Thymus (tissue), 11 donors: ENCODE measurements around the gene BIRC5. TPM values are rescaled to one million over a fixed set of nuclear protein-coding genes. Genes with fewer than 3 reads are reported as not detected.

Experiments
- DNase-seq, 9 donors: peaks; one replicate each; pipeline ENCODE4 v3.0.0-alpha.2; 2013; ENCODE audit warnings: low spot score in 9 of 9, low read depth in 6 of 9, missing footprints in 1 of 9
- H3K27ac ChIP-seq, 2 donors: one replicate each; pipeline ENCODE4 v1.5.1; 2013; ENCODE audit warnings: control low read depth in 1 of 2, low read depth in 1 of 2, low read length in 1 of 2, mild to moderate bottlenecking in 1 of 2, moderate library complexity in 1 of 2
- H3K27me3 ChIP-seq, 2 donors: one replicate each; pipeline ENCODE4 v1.5.1; 2013; ENCODE audit warnings: low read length in 1 of 2; ENCODE audit not compliant: control insufficient read depth in 2 of 2, insufficient read depth in 1 of 2
- H3K36me3 ChIP-seq, 2 donors: one replicate each; pipeline ENCODE4 v1.5.1; 2013; ENCODE audit warnings: low read length in 1 of 2, mild to moderate bottlenecking in 1 of 2, moderate library complexity in 1 of 2; ENCODE audit not compliant: control insufficient read depth in 2 of 2, insufficient read depth in 2 of 2
- H3K4me1 ChIP-seq, 2 donors: one replicate each; pipeline ENCODE4 v1.5.1; 2013; ENCODE audit warnings: low read length in 2 of 2; ENCODE audit not compliant: control insufficient read depth in 2 of 2, insufficient read depth in 2 of 2
- H3K4me3 ChIP-seq, 2 donors: one replicate each; pipeline ENCODE4 v1.5.1; 2013; ENCODE audit warnings: low read length in 2 of 2, control low read depth in 1 of 2, mild to moderate bottlenecking in 1 of 2
- H3K9me3 ChIP-seq, 2 donors: one replicate each; pipeline ENCODE4 v1.5.1; 2013; ENCODE audit warnings: low read length in 1 of 2, mild to moderate bottlenecking in 1 of 2; ENCODE audit not compliant: control insufficient read depth in 2 of 2, insufficient read depth in 1 of 2
- WGBS: extraction: QIAGEN DNeasy Blood & Tissue Kit; methylation state at CpG from one replicate; pipeline ENCODE4 v1.1.7; 2013; 5-methylcytosine and 5-hydroxymethylcytosine counted together
- polyA plus RNA-seq: library from polyadenylated mRNA; stranded (reverse); fragments of 200-250 nt; gene quantifications from one replicate; pipeline ENCODE4 v1.2.3, GENCODE V29; 2013
- total RNA-seq: library from RNA; stranded (reverse); fragments of 120-200 nt; gene quantifications from one replicate; pipeline ENCODE4 v1.2.4, GENCODE V29; 2013
- donor health status: healthy.

The BIRC5 gene
- total and polyA plus RNA-seq, 2 donors, result 6.8 to 53.2 TPM

- no peak for DNase-seq
- WGBS, result 96% methylated on average over 9 of the region's 9 CpGs
- H3K4me3 ChIP-seq, result no peak overlapping the region
- H3K36me3 ChIP-seq, result peaks cover 10 to 11% of the 10 kb centered on the region in 2 donors
- H3K9me3 ChIP-seq, result peaks cover 0 to 5% of the 10 kb centered on the region in 2 donors
- no peaks in the 10 kb centered on the region for H3K4me1 ChIP-seq
- no peak overlapping the region for H3K27ac ChIP-seq
- H3K27me3 ChIP-seq, result no peaks in the 10 kb centered on the region
Observed at GRCh38 chr17:78197147-78197832, 16.8 kb upstream of the BIRC5 start.

GRCh38 chr17:78200451-78200850, 13.6 kb upstream of the BIRC5 start:
- H3K4me1 ChIP-seq, result no peaks in the 10 kb centered on the region
- H3K9me3 ChIP-seq, result peaks cover 0 to 5% of the 10 kb centered on the region in 2 donors
- H3K27ac ChIP-seq, result no peak overlapping the region
- DNase-seq, result no peak
- H3K27me3 ChIP-seq, result no peaks in the 10 kb centered on the region
- no peak overlapping the region for H3K4me3 ChIP-seq
- WGBS, result 98% methylated on average over 6 of the region's 6 CpGs
- H3K36me3 ChIP-seq, result peaks cover 13 to 16% of the 10 kb centered on the region in 2 donors

- peaks cover 1 to 5% of the 10 kb centered on the region in 2 donors for H3K9me3 ChIP-seq
- 97% methylated on average over 8 of the region's 8 CpGs for WGBS
- H3K27me3 ChIP-seq, result no peaks in the 10 kb centered on the region
- H3K36me3 ChIP-seq, result peaks cover 15 to 16% of the 10 kb centered on the region in 2 donors
- no peak overlapping the region for H3K4me3 ChIP-seq
- no peak for DNase-seq
- H3K27ac ChIP-seq, result no peak overlapping the region
- H3K4me1 ChIP-seq, result no peaks in the 10 kb centered on the region
Observed at GRCh38 chr17:78202666-78203065, 11.4 kb upstream of the BIRC5 start.

- Histone ChIP-seq H3K36me3 (peaks cover 10 to 15% of the 10 kb centered on the region in 2 donors), H3K4me3 (no peak overlapping the region), H3K27ac (no peak overlapping the region), H3K9me3 (peaks cover 0 to 1% of the 10 kb centered on the region in 2 donors), H3K4me1 (no peaks in the 10 kb centered on the region), H3K27me3 (no peaks in the 10 kb centered on the region)
- WGBS, result 98% methylated on average over 22 of the region's 22 CpGs
- no peak for DNase-seq
Observed at GRCh38 chr17:78204387-78205123, 9.5 kb upstream of the BIRC5 start.

GRCh38 chr17:78205124-78205775, 8.8 kb upstream of the BIRC5 start:
- Histone ChIP-seq H3K4me1 (no peaks in the 10 kb centered on the region), H3K27me3 (no peaks in the 10 kb centered on the region), H3K27ac (no peak overlapping the region), H3K9me3 (peaks cover 0 to 1% of the 10 kb centered on the region in 2 donors), H3K36me3 (peaks cover 9 to 15% of the 10 kb centered on the region in 2 donors), H3K4me3 (no peak overlapping the region)
- WGBS, result 98% methylated on average over 17 of the region's 17 CpGs
- no peak for DNase-seq

- Histone ChIP-seq H3K9me3 (peaks cover 0 to 1% of the 10 kb centered on the region in 2 donors), H3K4me3 (no peak overlapping the region), H3K27ac (no peak overlapping the region), H3K36me3 (peaks cover 9 to 15% of the 10 kb centered on the region in 2 donors), H3K4me1 (no peaks in the 10 kb centered on the region), H3K27me3 (no peaks in the 10 kb centered on the region)
- DNase-seq, result no peak
- WGBS, result 88% methylated on average over 7 of the region's 7 CpGs
Observed at GRCh38 chr17:78206298-78206697, 7.8 kb upstream of the BIRC5 start.

GRCh38 chr17:78208486-78208885, 5.6 kb upstream of the BIRC5 start:
- Histone ChIP-seq H3K27ac (no peak overlapping the region), H3K4me1 (no peaks in the 10 kb centered on the region), H3K27me3 (no peaks in the 10 kb centered on the region), H3K4me3 (no peak overlapping the region), H3K36me3 (peaks cover 9 to 15% of the 10 kb centered on the region in 2 donors), H3K9me3 (peaks cover 0 to 1% of the 10 kb centered on the region in 2 donors)
- 95% methylated on average over 3 of the region's 3 CpGs for WGBS
- DNase-seq, result no peak

- H3K9me3 ChIP-seq, result peaks cover 0 to 1% of the 10 kb centered on the region in 2 donors
- H3K27me3 ChIP-seq, result no peaks in the 10 kb centered on the region
- no peak overlapping the region for H3K4me3 ChIP-seq
- WGBS, result 94% methylated on average over 10 of the region's 10 CpGs
- peaks cover 3 to 9% of the 10 kb centered on the region in 2 donors for H3K36me3 ChIP-seq
- H3K4me1 ChIP-seq, result peaks cover 10 to 13% of the 10 kb centered on the region in 2 donors
- no peak overlapping the region for H3K27ac ChIP-seq
- no peak for DNase-seq
Observed at GRCh38 chr17:78210111-78210510, 3.9 kb upstream of the BIRC5 start.

GRCh38 chr17:78211032-78211431, 3.0 kb upstream of the BIRC5 start:
- 95% methylated on average over 11 of the region's 11 CpGs for WGBS
- peaks cover 0 to 1% of the 10 kb centered on the region in 2 donors for H3K9me3 ChIP-seq
- no peak for DNase-seq
- no peak overlapping the region for H3K4me3 ChIP-seq
- H3K4me1 ChIP-seq, result peaks cover 16 to 19% of the 10 kb centered on the region in 2 donors
- no peaks in the 10 kb centered on the region for H3K27me3 ChIP-seq
- H3K36me3 ChIP-seq, result peaks cover 0 to 4% of the 10 kb centered on the region in 2 donors
- H3K27ac ChIP-seq, result no peak overlapping the region
